ENCODE data around the gene AMOTL1.

The AMOTL1 gene

DNA sequence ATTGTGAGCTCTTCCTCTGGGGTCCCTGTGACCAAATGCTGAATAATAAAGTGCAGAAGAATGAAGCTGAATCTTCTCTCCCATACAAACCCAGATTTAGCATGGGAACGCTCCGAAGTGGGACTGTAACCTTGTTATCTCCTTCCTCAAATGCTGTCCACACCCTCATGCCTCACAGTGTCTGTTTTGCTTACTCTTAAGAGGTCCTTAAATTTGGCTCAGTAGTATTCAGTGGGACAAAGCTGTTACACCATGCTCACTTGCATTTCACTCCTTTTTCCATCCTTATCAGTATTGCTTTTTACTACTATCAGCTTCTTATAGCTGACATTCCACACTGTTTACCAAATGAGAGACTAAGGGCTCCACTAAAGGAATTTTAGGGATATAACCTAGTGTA is 13.8 kb upstream of the AMOTL1 start:
- DNase-seq (ENCODE audit: extremely low spot score) = no peak
- ChIA-PET POLR2A (no interaction called here), CTCF (interaction anchor here (1.3 kb wide), 1 partner anchor 13 kb away, joined by 7 read pairs; no protein-coding TSS in a partner anchor)
- TF ChIP-seq BHLHE40 (IDR thresholded peaks at IDR 0.05; ENCODE audit: borderline replicate concordance) = no peak
- no peak for TF ChIP-seq L3MBTL2 (conservative IDR thresholded peaks at IDR 0.05)
- TF ChIP-seq LEF1 (IDR thresholded peaks at IDR 0.05; ENCODE audit: borderline replicate concordance) = no peak

DNA sequence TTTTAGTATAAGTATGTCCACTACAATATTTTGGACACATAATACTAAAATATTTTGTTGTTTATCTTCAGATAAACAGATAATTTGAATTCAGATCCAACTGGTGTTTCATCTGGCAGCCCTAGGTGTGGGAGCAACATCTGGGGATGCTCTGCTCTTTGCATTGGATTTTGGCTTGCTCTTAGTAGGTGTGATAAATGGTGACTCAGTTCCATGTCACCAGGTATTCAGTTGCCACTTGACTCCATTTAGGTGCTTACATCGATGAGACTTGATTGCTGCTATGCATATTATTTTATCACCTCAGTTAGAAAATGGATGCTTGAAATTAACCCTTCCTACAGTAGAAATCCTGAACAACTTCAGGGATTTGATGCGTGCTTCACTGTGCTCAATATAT is 13.3 kb upstream of the AMOTL1 start:
- DNase-seq (ENCODE audit: extremely low spot score) = no peak
- no peak for TF ChIP-seq LEF1 (IDR thresholded peaks at IDR 0.05; ENCODE audit: borderline replicate concordance)
- no peak for TF ChIP-seq L3MBTL2 (conservative IDR thresholded peaks at IDR 0.05)
- ChIA-PET POLR2A (no interaction called here), CTCF (interaction anchor here (1.3 kb wide), 1 partner anchor 13 kb away, joined by 7 read pairs; no protein-coding TSS in a partner anchor)

DNA sequence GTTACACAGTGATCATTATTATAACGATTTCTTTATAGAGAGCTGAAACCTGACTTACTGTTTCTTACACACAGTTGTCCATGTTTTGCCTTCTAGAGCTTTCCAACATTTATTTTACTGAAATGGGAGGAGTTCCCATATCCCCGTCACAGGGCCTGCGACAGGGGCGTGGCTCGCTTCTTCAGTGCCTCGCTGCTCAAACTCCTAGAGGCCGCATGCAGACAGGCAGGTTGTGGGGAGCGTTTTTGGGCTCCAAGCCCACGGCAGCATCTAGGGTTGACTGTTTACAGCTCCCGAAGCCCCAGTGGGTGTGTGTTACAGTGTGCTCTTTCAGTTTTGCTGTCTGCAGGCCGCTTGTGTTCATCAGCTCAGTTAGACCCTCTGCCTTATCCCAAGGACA is 12.7 kb upstream of the AMOTL1 start:
- no peak for DNase-seq (ENCODE audit: extremely low spot score)
- TF ChIP-seq ARNT (IDR thresholded peaks at IDR 0.05) (no peak), CTBP1 (IDR thresholded peaks at IDR 0.05; ENCODE audit: borderline replicate concordance) (no peak), FOXA1 (IDR thresholded peaks at IDR 0.05) (no peak), L3MBTL2 (conservative IDR thresholded peaks at IDR 0.05) (no peak), NFRKB (IDR thresholded peaks at IDR 0.05) (no peak), SUZ12 (IDR thresholded peaks at IDR 0.05) (no peak), ELF4 (IDR thresholded peaks at IDR 0.05) (no peak), BHLHE40 (IDR thresholded peaks at IDR 0.05; ENCODE audit: borderline replicate concordance) (no peak), HDGF (IDR thresholded peaks at IDR 0.05; ENCODE audit: borderline replicate concordance) (no peak), SP1 (IDR thresholded peaks at IDR 0.05) (no peak), TARDBP (IDR thresholded peaks at IDR 0.05) (no peak), FOXM1 (IDR thresholded peaks at IDR 0.05; ENCODE audit: borderline replicate concordance) (no peak), LEF1 (IDR thresholded peaks at IDR 0.05; ENCODE audit: borderline replicate concordance) (no peak), FOXK2 (IDR thresholded peaks at IDR 0.05) (no peak), ZNF384 (IDR thresholded peaks at IDR 0.05) (no peak)
- TF ChIP-seq, protein P1, sequence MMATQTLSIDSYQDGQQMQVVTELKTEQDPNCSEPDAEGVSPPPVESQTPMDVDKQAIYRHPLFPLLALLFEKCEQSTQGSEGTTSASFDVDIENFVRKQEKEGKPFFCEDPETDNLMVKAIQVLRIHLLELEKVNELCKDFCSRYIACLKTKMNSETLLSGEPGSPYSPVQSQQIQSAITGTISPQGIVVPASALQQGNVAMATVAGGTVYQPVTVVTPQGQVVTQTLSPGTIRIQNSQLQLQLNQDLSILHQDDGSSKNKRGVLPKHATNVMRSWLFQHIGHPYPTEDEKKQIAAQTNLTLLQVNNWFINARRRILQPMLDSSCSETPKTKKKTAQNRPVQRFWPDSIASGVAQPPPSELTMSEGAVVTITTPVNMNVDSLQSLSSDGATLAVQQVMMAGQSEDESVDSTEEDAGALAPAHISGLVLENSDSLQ (IDR thresholded peaks at IDR 0.05) = no peak
- POLR2A ChIA-PET = no interaction called here
- CTCF ChIA-PET = no interaction called here

GRCh38 chr11:94757037-94757735 is 11.0 kb upstream of the AMOTL1 start:
- DNase-seq (ENCODE audit: extremely low spot score) = no peak
- ChIA-PET CTCF (interaction anchor here (0.7 to 1.4 kb wide), 4 partner anchors 14 to 134 kb away, joined by 3 to 5 read pairs (median 3); no protein-coding TSS in a partner anchor), POLR2A (no interaction called here)
- no peak for TF ChIP-seq L3MBTL2 (conservative IDR thresholded peaks at IDR 0.05)

DNA sequence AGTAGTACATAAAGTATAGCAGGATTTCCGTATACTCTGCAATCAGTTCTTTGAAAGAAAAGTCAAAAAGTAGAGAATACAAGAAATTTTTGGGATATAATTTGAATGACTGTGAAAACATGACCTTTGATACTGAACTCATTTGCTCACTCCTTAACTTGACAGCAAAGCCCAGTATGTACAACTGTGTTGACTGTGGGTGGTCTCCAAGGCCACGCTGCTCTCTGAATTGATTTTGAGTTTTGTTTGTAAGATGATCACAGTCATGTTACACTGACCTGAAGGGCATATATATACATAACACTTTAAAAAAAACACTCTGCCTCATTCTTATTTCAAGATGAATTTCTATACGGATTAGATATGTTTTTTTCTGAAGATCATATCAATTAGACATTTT is 9.5 kb upstream of the AMOTL1 start:
- no peak for DNase-seq (ENCODE audit: extremely low spot score)
- no peak for TF ChIP-seq NFRKB (IDR thresholded peaks at IDR 0.05)
- no peak for TF ChIP-seq ELF4 (IDR thresholded peaks at IDR 0.05)
- TF ChIP-seq CTBP1 (IDR thresholded peaks at IDR 0.05; ENCODE audit: borderline replicate concordance) = no peak
- TF ChIP-seq BHLHE40 (IDR thresholded peaks at IDR 0.05; ENCODE audit: borderline replicate concordance) = no peak
- TF ChIP-seq FOXA1 (IDR thresholded peaks at IDR 0.05) = no peak
- no peak for TF ChIP-seq HDGF (IDR thresholded peaks at IDR 0.05; ENCODE audit: borderline replicate concordance)
- no peak for TF ChIP-seq SUZ12 (IDR thresholded peaks at IDR 0.05)
- TF ChIP-seq SP1 (IDR thresholded peaks at IDR 0.05) = no peak
- TF ChIP-seq FOXM1 (IDR thresholded peaks at IDR 0.05; ENCODE audit: borderline replicate concordance) = no peak
- no peak for TF ChIP-seq LEF1 (IDR thresholded peaks at IDR 0.05; ENCODE audit: borderline replicate concordance)
- ChIA-PET CTCF (no interaction called here), POLR2A (no interaction called here)

GRCh38 chr11:94759522-94759921 is 8.6 kb upstream of the AMOTL1 start:
- ChIA-PET POLR2A (no interaction called here), CTCF (no interaction called here)
- no peak for DNase-seq (ENCODE audit: extremely low spot score)
- no peak for TF ChIP-seq HDGF (IDR thresholded peaks at IDR 0.05; ENCODE audit: borderline replicate concordance)
- no peak for TF ChIP-seq SUZ12 (IDR thresholded peaks at IDR 0.05)
- TF ChIP-seq, protein P1 (IDR thresholded peaks at IDR 0.05) = no peak
- TF ChIP-seq FOXA1 (IDR thresholded peaks at IDR 0.05) = no peak
- no peak for TF ChIP-seq FOXM1 (IDR thresholded peaks at IDR 0.05; ENCODE audit: borderline replicate concordance)
- TF ChIP-seq CTBP1 (IDR thresholded peaks at IDR 0.05; ENCODE audit: borderline replicate concordance) = no peak
- no peak for TF ChIP-seq ARNT (IDR thresholded peaks at IDR 0.05)

- ChIA-PET CTCF (no interaction called here), POLR2A (no interaction called here)
- TF ChIP-seq FOXA1 (IDR thresholded peaks at IDR 0.05) = no peak
- no peak for TF ChIP-seq BHLHE40 (IDR thresholded peaks at IDR 0.05; ENCODE audit: borderline replicate concordance)
- TF ChIP-seq LEF1 (IDR thresholded peaks at IDR 0.05; ENCODE audit: borderline replicate concordance) = no peak
- no peak for TF ChIP-seq FOXM1 (IDR thresholded peaks at IDR 0.05; ENCODE audit: borderline replicate concordance)
- TF ChIP-seq NFRKB (IDR thresholded peaks at IDR 0.05) = no peak
- no peak for TF ChIP-seq L3MBTL2 (conservative IDR thresholded peaks at IDR 0.05)
- TF ChIP-seq ZNF384 (IDR thresholded peaks at IDR 0.05) = no peak
- TF ChIP-seq ARNT (IDR thresholded peaks at IDR 0.05) = no peak
These were observed 7.9 kb upstream of the AMOTL1 start for GRCh38 chr11:94760296-94760695.

More at GRCh38 chr11:94760296-94760695, 7.9 kb upstream of the AMOTL1 start:
- DNase-seq (ENCODE audit: extremely low spot score) = no peak
